HUES64 (cell line): ENCODE measurements around the gene PLCB1.

ENCODE experiments used
- H3K27ac ChIP-seq: 2 replicates; pipeline ENCODE4 v1.7.0; 2013; ENCODE audit warnings: low read depth, low read length, inconsistent platforms
- H3K27me3 ChIP-seq: 2 replicates; pipeline ENCODE4 v1.6.1; 2013; ENCODE audit warnings: mild to moderate bottlenecking, low read length; ENCODE audit not compliant: insufficient read depth
- H3K36me3 ChIP-seq: 2 replicates; pipeline ENCODE4 v1.6.1; 2013; ENCODE audit warnings: mild to moderate bottlenecking, low read length; ENCODE audit not compliant: insufficient read depth
- H3K4me1 ChIP-seq: 2 replicates; pipeline ENCODE4 v1.6.1; 2013; ENCODE audit warnings: mild to moderate bottlenecking, low read length, moderate library complexity; ENCODE audit not compliant: insufficient read depth
- H3K4me3 ChIP-seq: 2 replicates; pipeline ENCODE4 v1.5.1; 2013; ENCODE audit warnings: mild to moderate bottlenecking, low read length, moderate library complexity
- H3K9ac ChIP-seq: 2 replicates; pipeline ENCODE4 v1.6.1; 2013; ENCODE audit warnings: mild to moderate bottlenecking, low read depth, low read length
- H3K9me3 ChIP-seq: 2 replicates; pipeline ENCODE4 v1.6.1; 2013; ENCODE audit warnings: low read depth, low read length; ENCODE audit not compliant: insufficient read depth
- WGBS: fragments of 150-250, 120-280 bp; methylation state at CpG from one replicate; pipeline ENCODE4 v1.1.7; 2013; ENCODE audit warnings: missing lambda C conversion rate; 5-methylcytosine and 5-hydroxymethylcytosine counted together

Gene PLCB1

GRCh38 chr20:8284902-8285301 lies 152.8 kb downstream of the PLCB1 start:
- Histone ChIP-seq H3K27ac (no peak overlapping the region), H3K27me3 (no peaks in the 10 kb centered on the region), H3K9ac (no peak overlapping the region), H3K9me3 (no peaks in the 10 kb centered on the region), H3K4me3 (no peak overlapping the region), H3K36me3 (no peaks in the 10 kb centered on the region), H3K4me1 (no peaks in the 10 kb centered on the region)
- 100% methylated on average over 1 of the region's 2 CpGs for WGBS

- no peak overlapping the region for H3K27ac ChIP-seq
- H3K9ac ChIP-seq = no peak overlapping the region
- no peak overlapping the region for H3K4me3 ChIP-seq
- no peaks in the 10 kb centered on the region for H3K9me3 ChIP-seq
- 89% methylated on average over 4 of the region's 5 CpGs for WGBS
- H3K27me3 ChIP-seq = no peaks in the 10 kb centered on the region
- no peaks in the 10 kb centered on the region for H3K4me1 ChIP-seq
- no peaks in the 10 kb centered on the region for H3K36me3 ChIP-seq
Measured at GRCh38 chr20:8287340-8287739, 155.3 kb downstream of the PLCB1 start.

DNA sequence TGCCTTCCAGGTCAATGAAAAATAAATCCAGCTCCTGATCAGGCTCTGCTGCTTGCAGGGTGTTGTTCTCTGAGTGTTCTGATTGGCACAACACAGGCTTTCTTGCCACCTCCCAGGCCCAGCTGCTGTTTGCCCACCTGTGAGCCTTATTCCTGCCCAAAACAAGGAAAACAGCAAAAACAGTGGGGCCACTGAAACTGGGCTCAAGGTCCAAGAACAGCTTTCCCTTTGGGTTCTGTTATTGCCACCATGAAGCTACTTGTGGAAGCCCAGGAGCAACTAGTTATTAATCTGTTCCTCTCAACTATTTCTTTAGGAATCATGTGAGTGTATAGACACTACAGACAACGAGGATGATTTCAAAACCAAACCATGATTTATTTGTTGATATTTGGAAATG lies 159.1 kb downstream of the PLCB1 start:
- 100% methylated on average over 1 of the region's 1 CpG for WGBS
- Histone ChIP-seq H3K4me3 (no peak overlapping the region), H3K36me3 (no peaks in the 10 kb centered on the region), H3K4me1 (no peaks in the 10 kb centered on the region), H3K9ac (no peak overlapping the region), H3K27me3 (no peaks in the 10 kb centered on the region), H3K9me3 (no peaks in the 10 kb centered on the region), H3K27ac (no peak overlapping the region)

- no peak overlapping the region for H3K9ac ChIP-seq
- no peaks in the 10 kb centered on the region for H3K36me3 ChIP-seq
- H3K27me3 ChIP-seq = no peaks in the 10 kb centered on the region
- no peaks in the 10 kb centered on the region for H3K4me1 ChIP-seq
- 87% methylated on average over 1 of the region's 1 CpG for WGBS
- H3K27ac ChIP-seq = no peak overlapping the region
- H3K4me3 ChIP-seq = no peak overlapping the region
- H3K9me3 ChIP-seq = no peaks in the 10 kb centered on the region
Measured at GRCh38 chr20:8291873-8292272, 159.8 kb downstream of the PLCB1 start.

DNA sequence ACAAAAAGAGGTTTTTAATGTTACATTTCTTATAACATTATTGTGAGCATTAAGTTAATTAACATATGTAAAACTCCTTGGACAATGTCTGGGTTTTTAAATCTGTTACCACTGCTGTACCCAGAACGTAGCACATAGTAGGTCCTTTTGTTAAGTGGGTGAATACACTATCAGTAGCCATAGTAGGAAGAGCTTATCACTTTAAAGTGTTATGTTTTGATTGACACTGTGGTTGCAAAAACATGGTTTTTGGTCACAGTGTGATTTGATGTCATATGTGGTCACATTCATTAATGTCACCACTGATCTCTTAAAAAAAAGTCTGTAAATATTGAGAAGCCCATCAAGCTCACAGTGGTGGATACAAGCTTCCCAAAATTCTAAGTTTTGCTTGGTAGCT lies 160.7 kb downstream of the PLCB1 start:
- Histone ChIP-seq H3K9me3 (no peaks in the 10 kb centered on the region), H3K27me3 (no peaks in the 10 kb centered on the region), H3K4me3 (no peak overlapping the region), H3K27ac (no peak overlapping the region), H3K36me3 (no peaks in the 10 kb centered on the region), H3K9ac (no peak overlapping the region), H3K4me1 (no peaks in the 10 kb centered on the region)
- WGBS = 90% methylated on average over 1 of the region's 1 CpG

DNA sequence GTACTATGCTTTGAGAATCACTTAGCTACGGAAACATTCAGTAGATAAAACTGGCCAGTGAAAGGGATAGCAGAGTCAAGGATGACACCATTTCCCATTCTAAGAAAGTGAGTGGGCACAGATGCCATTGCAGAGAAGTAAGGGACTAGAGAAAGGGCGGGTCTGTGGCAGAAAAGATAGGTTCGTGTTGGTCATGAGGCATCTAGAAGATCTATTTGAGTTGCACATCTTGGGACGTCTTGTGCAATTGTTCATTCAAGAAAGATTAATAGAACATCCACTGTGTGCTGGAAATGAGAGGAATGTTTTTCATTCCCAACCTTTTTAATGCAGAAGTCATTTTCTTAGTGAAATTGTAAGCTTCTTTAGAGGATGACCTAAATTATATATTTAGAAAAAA lies 161.7 kb downstream of the PLCB1 start:
- Histone ChIP-seq H3K9me3 (no peaks in the 10 kb centered on the region), H3K4me3 (no peak overlapping the region), H3K36me3 (no peaks in the 10 kb centered on the region), H3K27ac (no peak overlapping the region), H3K9ac (no peak overlapping the region), H3K27me3 (no peaks in the 10 kb centered on the region), H3K4me1 (no peaks in the 10 kb centered on the region)
- 82% methylated on average over 4 of the region's 4 CpGs for WGBS

DNA sequence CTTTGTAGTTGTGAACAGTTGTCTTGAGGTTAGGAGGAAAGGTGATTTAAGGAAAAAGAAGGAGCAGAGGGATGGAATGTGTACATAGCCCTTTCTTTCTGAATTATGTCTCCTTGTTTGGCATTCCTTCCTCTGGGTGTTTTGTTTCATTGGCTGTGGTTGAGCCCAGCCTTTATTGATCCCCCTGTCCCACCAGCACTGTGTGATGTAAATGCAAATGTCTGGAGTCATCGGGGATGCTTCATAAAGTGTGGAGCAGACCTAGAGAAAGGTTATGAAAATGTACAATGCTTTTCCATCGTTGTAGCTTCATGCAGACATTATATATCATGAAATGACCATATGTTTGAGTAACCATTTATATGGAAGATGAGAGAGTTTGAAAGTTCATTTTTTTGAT lies 164.5 kb downstream of the PLCB1 start:
- no peak overlapping the region for H3K4me3 ChIP-seq
- H3K36me3 ChIP-seq = no peaks in the 10 kb centered on the region
- no peak overlapping the region for H3K9ac ChIP-seq
- H3K27ac ChIP-seq = no peak overlapping the region
- H3K4me1 ChIP-seq = no peaks in the 10 kb centered on the region
- H3K27me3 ChIP-seq = no peaks in the 10 kb centered on the region
- 80% methylated on average over 2 of the region's 2 CpGs for WGBS
- H3K9me3 ChIP-seq = no peaks in the 10 kb centered on the region

DNA sequence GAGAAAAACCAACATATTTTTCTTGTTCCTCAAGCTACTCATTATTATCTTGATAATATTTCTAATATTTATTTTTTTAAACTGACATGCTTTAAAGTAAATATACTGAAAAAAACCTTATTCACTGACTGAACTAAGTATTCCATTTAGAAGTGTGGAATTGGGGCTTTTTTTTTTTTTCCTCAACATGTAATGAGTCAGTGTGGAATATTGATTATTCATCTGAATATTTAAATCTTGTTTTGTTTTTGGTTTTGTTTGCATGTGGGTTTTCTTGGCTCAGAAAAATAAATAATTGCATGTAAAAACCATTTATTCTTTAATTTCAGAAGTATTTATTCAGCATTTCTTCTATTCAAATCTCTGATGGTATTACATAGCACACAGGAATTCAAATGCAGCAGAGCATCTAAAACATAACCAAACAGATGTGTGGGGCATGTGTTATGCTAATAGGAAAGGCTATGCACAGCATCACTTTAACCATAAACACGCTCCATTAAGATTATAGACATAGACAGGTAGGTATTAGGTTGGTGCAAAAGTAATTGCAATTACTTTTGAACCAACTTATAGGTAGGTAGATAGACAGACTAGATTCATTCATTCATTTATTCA lies 166.5 kb downstream of the PLCB1 start:
- Histone ChIP-seq H3K27ac (no peak overlapping the region), H3K9ac (no peak overlapping the region), H3K4me3 (no peak overlapping the region), H3K9me3 (no peaks in the 10 kb centered on the region), H3K27me3 (no peaks in the 10 kb centered on the region), H3K4me1 (no peaks in the 10 kb centered on the region), H3K36me3 (no peaks in the 10 kb centered on the region)
- WGBS = no CpG with 5 or more reads among the region's 1 CpG

DNA sequence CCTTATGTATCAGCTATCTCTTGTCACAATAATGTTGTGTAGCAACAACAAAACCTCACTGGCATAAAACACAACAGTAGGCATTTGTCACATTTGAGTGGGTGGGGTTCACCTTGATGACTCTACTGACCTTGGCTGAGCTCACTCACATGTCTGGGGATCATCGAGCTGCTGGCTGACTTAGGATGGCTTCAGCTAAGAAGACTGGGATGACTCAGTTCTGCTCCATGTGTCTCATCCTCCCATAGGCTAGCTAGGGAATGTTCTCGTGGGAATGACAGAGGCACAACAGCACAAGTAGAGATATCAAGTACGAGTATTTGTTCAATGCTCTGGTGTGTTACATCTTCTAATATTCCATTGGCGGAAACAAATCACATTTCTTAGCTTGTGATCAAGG lies 167.9 kb downstream of the PLCB1 start:
- no peaks in the 10 kb centered on the region for H3K9me3 ChIP-seq
- 95% methylated on average over 4 of the region's 4 CpGs for WGBS
- H3K4me3 ChIP-seq = no peak overlapping the region
- H3K36me3 ChIP-seq = no peaks in the 10 kb centered on the region
- no peaks in the 10 kb centered on the region for H3K4me1 ChIP-seq
- no peak overlapping the region for H3K27ac ChIP-seq
- H3K9ac ChIP-seq = no peak overlapping the region
- no peaks in the 10 kb centered on the region for H3K27me3 ChIP-seq

DNA sequence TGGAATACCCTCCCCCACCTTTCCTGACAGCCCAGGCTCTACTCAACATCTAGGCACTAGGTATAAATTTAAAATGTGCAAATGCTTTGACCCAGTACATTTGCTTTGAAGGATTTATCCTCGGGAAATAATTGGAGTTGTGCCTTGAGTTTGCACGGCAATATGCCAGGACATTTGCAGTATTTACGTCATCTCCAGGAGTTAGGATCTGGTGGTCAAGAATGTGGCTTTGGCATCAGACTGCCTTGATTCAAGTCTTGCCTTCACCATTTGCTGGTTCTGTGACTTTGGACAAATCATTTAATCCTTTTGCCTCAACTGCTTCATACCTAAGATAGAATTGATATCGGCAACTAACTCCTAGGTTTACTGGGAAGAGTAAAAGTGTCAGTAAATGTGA lies 169.6 kb downstream of the PLCB1 start:
- H3K9ac ChIP-seq = no peak overlapping the region
- no peak overlapping the region for H3K27ac ChIP-seq
- WGBS = 95% methylated on average over 4 of the region's 4 CpGs
- no peaks in the 10 kb centered on the region for H3K36me3 ChIP-seq
- H3K9me3 ChIP-seq = no peaks in the 10 kb centered on the region
- no peak overlapping the region for H3K4me3 ChIP-seq
- no peaks in the 10 kb centered on the region; the same call in 1 of the 2 replicates for H3K4me1 ChIP-seq
- no peaks in the 10 kb centered on the region for H3K27me3 ChIP-seq

GRCh38 chr20:8303651-8304050 lies 171.6 kb downstream of the PLCB1 start:
- Histone ChIP-seq H3K27me3 (no peaks in the 10 kb centered on the region), H3K4me1 (peaks cover 5% of the 10 kb centered on the region; the same call in 1 of the 2 replicates), H3K4me3 (no peak overlapping the region), H3K9ac (no peak overlapping the region), H3K27ac (no peak overlapping the region), H3K9me3 (no peaks in the 10 kb centered on the region), H3K36me3 (no peaks in the 10 kb centered on the region)
- 85% methylated on average over 3 of the region's 3 CpGs for WGBS
